ENCODE data around the gene ATP7B.

Gene ATP7B

GRCh38 chr13:51978796-51979556 lies 32.3 kb downstream of the ATP7B start:
- Histone ChIP-seq H3K27ac (no peak overlapping the region), H3K4me3 (no peak overlapping the region)
- no peak for TF ChIP-seq CTCF (IDR thresholded peaks at IDR 0.05)
- DNase-seq (ENCODE audit: low spot score): no peak

GRCh38 chr13:51977625-51978024 lies 33.6 kb downstream of the ATP7B start:
- TF ChIP-seq CTCF (IDR thresholded peaks at IDR 0.05): no peak
- Histone ChIP-seq H3K4me3 (no peak overlapping the region), H3K27ac (no peak overlapping the region)
- no peak for DNase-seq (ENCODE audit: low spot score)

- no peak for TF ChIP-seq CTCF (IDR thresholded peaks at IDR 0.05)
- DNase-seq (ENCODE audit: low spot score): no peak
- Histone ChIP-seq H3K4me3 (no peak overlapping the region), H3K27ac (no peak overlapping the region)
Measured at GRCh38 chr13:51976890-51977289, 34.4 kb downstream of the ATP7B start.

- no peak for TF ChIP-seq CTCF (IDR thresholded peaks at IDR 0.05)
- DNase-seq (ENCODE audit: low spot score): no peak
- Histone ChIP-seq H3K27ac (no peak overlapping the region), H3K4me3 (no peak overlapping the region)
Measured at GRCh38 chr13:51976423-51976822, 34.8 kb downstream of the ATP7B start.

- TF ChIP-seq CTCF (IDR thresholded peaks at IDR 0.05): no peak
- no peak overlapping the region for H3K4me3 ChIP-seq
Measured at GRCh38 chr13:51974482-51974881, 36.8 kb downstream of the ATP7B start.

GRCh38 chr13:51971520-51972426 lies 39.5 kb downstream of the ATP7B start:
- H3K27ac ChIP-seq: no peak overlapping the region
- no peak for DNase-seq (ENCODE audit: low spot score)

More at GRCh38 chr13:51974482-51974881, 36.8 kb downstream of the ATP7B start:
- DNase-seq (ENCODE audit: low spot score): no peak
- H3K27ac ChIP-seq: no peak overlapping the region

More at GRCh38 chr13:51971520-51972426, 39.5 kb downstream of the ATP7B start:
- TF ChIP-seq CTCF (IDR thresholded peaks at IDR 0.05): no peak
- H3K4me3 ChIP-seq: no peak overlapping the region
